Measurements from ENCODE around the gene PDE4D. TPM values are rescaled to one million over a fixed set of nuclear protein-coding genes. Genes with fewer than 3 reads are reported as not detected.
A peak's percentile ranks its signal among the peaks of the same experiment; 100 is the strongest.

Gene PDE4D
- total and polyA plus RNA-seq, 8 donors = 1.5 to 7.1 (median 3.1) TPM

- intact Hi-C loops (cut with DNase I) = no loop called here
These were observed 761.4 kb downstream of the PDE4D start for GRCh38 chr5:59132131-59132530.

DNA sequence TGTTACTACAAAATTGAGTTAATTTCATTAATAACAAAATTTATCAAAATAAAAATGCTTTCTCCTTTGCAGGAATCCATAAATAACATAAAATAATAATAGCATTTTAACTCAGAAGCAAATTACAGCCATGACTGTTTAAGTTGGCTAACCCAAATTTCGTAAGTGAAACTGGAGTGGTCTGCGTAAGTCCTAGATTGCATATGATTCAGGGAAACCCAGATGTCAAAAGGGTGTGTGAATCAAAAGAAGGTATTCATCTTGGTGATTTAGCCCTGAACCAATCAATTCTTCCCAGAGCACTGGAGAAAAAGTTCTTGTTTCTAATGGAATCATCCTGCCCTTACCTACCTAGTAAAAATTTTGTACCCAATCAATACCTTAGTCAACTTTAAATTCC, 763.1 kb downstream of the PDE4D start:
- H3K9me3 ChIP-seq = no peaks in the 10 kb centered on the region
- H3K27me3 ChIP-seq = no peaks in the 10 kb centered on the region
- 91 to 97% methylated on average over 2 of the region's 2 CpGs for whole genome bisulfite sequencing, 2 donors
- no peak overlapping the region for H3K4me3 ChIP-seq
- intact Hi-C loops (cut with DNase I) = no loop called here
- FAIRE-seq = no peak
- H3K27ac ChIP-seq = no peak overlapping the region
- peaks cover 0 to 7% (median 0%) of the 10 kb centered on the region in 3 donors for H3K4me1 ChIP-seq
- no peaks in the 10 kb centered on the region for H3K36me3 ChIP-seq
- ATAC-seq = no peak
- TF ChIP-seq, protein P1, sequence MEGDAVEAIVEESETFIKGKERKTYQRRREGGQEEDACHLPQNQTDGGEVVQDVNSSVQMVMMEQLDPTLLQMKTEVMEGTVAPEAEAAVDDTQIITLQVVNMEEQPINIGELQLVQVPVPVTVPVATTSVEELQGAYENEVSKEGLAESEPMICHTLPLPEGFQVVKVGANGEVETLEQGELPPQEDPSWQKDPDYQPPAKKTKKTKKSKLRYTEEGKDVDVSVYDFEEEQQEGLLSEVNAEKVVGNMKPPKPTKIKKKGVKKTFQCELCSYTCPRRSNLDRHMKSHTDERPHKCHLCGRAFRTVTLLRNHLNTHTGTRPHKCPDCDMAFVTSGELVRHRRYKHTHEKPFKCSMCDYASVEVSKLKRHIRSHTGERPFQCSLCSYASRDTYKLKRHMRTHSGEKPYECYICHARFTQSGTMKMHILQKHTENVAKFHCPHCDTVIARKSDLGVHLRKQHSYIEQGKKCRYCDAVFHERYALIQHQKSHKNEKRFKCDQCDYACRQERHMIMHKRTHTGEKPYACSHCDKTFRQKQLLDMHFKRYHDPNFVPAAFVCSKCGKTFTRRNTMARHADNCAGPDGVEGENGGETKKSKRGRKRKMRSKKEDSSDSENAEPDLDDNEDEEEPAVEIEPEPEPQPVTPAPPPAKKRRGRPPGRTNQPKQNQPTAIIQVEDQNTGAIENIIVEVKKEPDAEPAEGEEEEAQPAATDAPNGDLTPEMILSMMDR (IDR thresholded peaks at IDR 0.05) = no peak
- no peak for DNase-seq

More at GRCh38 chr5:59132131-59132530, 761.4 kb downstream of the PDE4D start:
- Histone ChIP-seq H3K36me3 (no peaks in the 10 kb centered on the region), H3K4me1 (peaks cover 0 to under 1% (median 0%) of the 10 kb centered on the region in 3 donors), H3K27me3 (no peaks in the 10 kb centered on the region), H3K9me3 (no peaks in the 10 kb centered on the region), H3K4me3 (no peak overlapping the region), H3K27ac (no peak overlapping the region)
- FAIRE-seq = no peak
- 52 to 60% methylated on average over 5 of the region's 5 CpGs for WGBS, 2 donors
- no peak for ATAC-seq
- no peak for DNase-seq
- TF ChIP-seq, protein P1 (IDR thresholded peaks at IDR 0.05) = no peak

DNA sequence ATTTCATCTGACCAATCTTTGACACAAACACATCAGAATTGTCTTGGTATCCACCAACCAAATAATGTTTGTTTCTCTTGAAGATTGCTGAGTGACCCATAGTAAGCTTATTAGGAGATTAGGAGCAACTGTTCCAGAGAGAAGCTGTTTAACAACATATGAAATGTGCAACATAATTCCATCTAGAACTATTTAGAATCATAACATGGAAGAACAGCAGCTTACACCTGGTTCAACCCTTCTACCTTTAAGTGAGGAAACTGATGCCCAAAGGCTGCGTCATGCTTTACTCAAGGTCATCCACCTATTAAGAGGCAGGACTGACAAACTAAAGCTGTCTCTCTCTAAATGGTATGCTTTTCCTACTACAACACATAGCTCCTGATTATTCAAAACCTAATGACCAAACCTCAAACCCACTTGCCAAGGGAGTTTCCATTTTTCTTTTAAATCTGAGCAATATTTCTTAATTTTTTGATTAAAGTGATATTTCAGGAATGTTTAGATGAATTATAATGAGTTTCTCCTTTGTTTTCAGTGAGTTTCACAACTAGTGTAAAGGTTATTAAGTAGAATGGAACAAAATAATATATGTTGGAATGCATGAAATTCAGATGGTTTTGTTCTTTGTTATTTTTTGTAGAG, 764.8 kb downstream of the PDE4D start:
- H3K4me1 ChIP-seq = peaks cover 0 to 7% (median 0%) of the 10 kb centered on the region in 3 donors
- TF ChIP-seq, protein P1 (IDR thresholded peaks at IDR 0.05) = no peak
- H3K9me3 ChIP-seq = no peaks in the 10 kb centered on the region
- 44 to 65% methylated on average over 1 of the region's 1 CpG for WGBS, 2 donors
- ATAC-seq (no peak), DNase-seq (no peak), FAIRE-seq (no peak)
- intact Hi-C loops (cut with DNase I) = no loop called here
- no peak overlapping the region for H3K27ac ChIP-seq
- H3K27me3 ChIP-seq = no peaks in the 10 kb centered on the region
- no peaks in the 10 kb centered on the region for H3K36me3 ChIP-seq
- H3K4me3 ChIP-seq = no peak overlapping the region

- TF ChIP-seq, protein P1 (IDR thresholded peaks at IDR 0.05) = no peak
- intact Hi-C loops (cut with DNase I) = no loop called here
- DNase-seq (no peak), ATAC-seq (peak in 2 of 4 donors; percentile 2 to 8), FAIRE-seq (no peak)
- H3K4me3 ChIP-seq = peak overlapping the region in 2 of 4 donors; percentile 13 to 30
- 48 to 52% methylated on average over 15 of the region's 15 CpGs for WGBS, 2 donors
- H3K4me1 ChIP-seq = peaks cover 0 to 7% (median 0%) of the 10 kb centered on the region in 3 donors
- no peaks in the 10 kb centered on the region for H3K36me3 ChIP-seq
- peak overlapping the region in 2 of 4 donors; percentile 19 to 51 for H3K27ac ChIP-seq
- no peaks in the 10 kb centered on the region for H3K27me3 ChIP-seq
- no peaks in the 10 kb centered on the region for H3K9me3 ChIP-seq
These were observed 766.6 kb downstream of the PDE4D start for GRCh38 chr5:59126708-59127573.

All from pancreas (tissue), 10 donors.